ENCODE data around the gene LDAH.

LDAH gene

GRCh38 chr2:20682167-20682920 lies 140.6 kb downstream of the LDAH start:
- Histone ChIP-seq H3K36me3 (ENCODE audit: insufficient read depth, insufficient read length, low read length) (peaks cover 44% of the 10 kb centered on the region), H3K4me3 (ENCODE audit: insufficient read length, low read depth) (no peak overlapping the region), H3K9ac (ENCODE audit: insufficient read length, low read depth) (no peak overlapping the region), H3K9me3 (ENCODE audit: insufficient read depth, low read length) (no peaks in the 10 kb centered on the region), H3K27me3 (ENCODE audit: insufficient read depth, insufficient read length) (no peaks in the 10 kb centered on the region), H3K4me1 (ENCODE audit: insufficient read depth, insufficient read length) (peaks cover 4% of the 10 kb centered on the region)
- DNase-seq (ENCODE audit: low read depth, low spot score): no peak
- TF ChIP-seq SUZ12 (IDR thresholded peaks at IDR 0.05; ENCODE audit: extremely low read depth, insufficient read depth, insufficient read length): no peak

- TF ChIP-seq ZNF274 (IDR thresholded peaks at IDR 0.05; ENCODE audit: low read depth, low read length) (no peak), SUZ12 (IDR thresholded peaks at IDR 0.05; ENCODE audit: extremely low read depth, insufficient read depth, insufficient read length) (no peak), YY1 (IDR thresholded peaks at IDR 0.05; ENCODE audit: insufficient read depth, insufficient read length) (no peak)
- no peak for DNase-seq (ENCODE audit: low read depth, low spot score)
- H3K4me3 ChIP-seq (ENCODE audit: insufficient read length, low read depth): no peak overlapping the region
- H3K27me3 ChIP-seq (ENCODE audit: insufficient read depth, insufficient read length): no peaks in the 10 kb centered on the region
- peaks cover 40% of the 10 kb centered on the region for H3K36me3 ChIP-seq (ENCODE audit: insufficient read depth, insufficient read length, low read length)
- no peaks in the 10 kb centered on the region for H3K9me3 ChIP-seq (ENCODE audit: insufficient read depth, low read length)
- no peak overlapping the region for H3K9ac ChIP-seq (ENCODE audit: insufficient read length, low read depth)
- H3K4me1 ChIP-seq (ENCODE audit: insufficient read depth, insufficient read length): peaks cover 6% of the 10 kb centered on the region
Measured at GRCh38 chr2:20680744-20681375, 142.0 kb downstream of the LDAH start.

- Histone ChIP-seq H3K36me3 (ENCODE audit: insufficient read depth, insufficient read length, low read length) (peaks cover 27% of the 10 kb centered on the region), H3K9me3 (ENCODE audit: insufficient read depth, low read length) (no peaks in the 10 kb centered on the region)
- DNase-seq (ENCODE audit: low read depth, low spot score): no peak
Measured at GRCh38 chr2:20678780-20679179, 144.1 kb downstream of the LDAH start.

GRCh38 chr2:20678086-20678395 lies 144.9 kb downstream of the LDAH start:
- no peak for TF ChIP-seq SUZ12 (IDR thresholded peaks at IDR 0.05; ENCODE audit: extremely low read depth, insufficient read depth, insufficient read length)
- TF ChIP-seq ZNF274 (IDR thresholded peaks at IDR 0.05; ENCODE audit: low read depth, low read length): no peak
- no peak for TF ChIP-seq YY1 (IDR thresholded peaks at IDR 0.05; ENCODE audit: insufficient read depth, insufficient read length)
- Histone ChIP-seq H3K4me1 (ENCODE audit: insufficient read depth, insufficient read length) (peaks cover 13% of the 10 kb centered on the region), H3K36me3 (ENCODE audit: insufficient read depth, insufficient read length, low read length) (peaks cover 22% of the 10 kb centered on the region), H3K9ac (ENCODE audit: insufficient read length, low read depth) (no peak overlapping the region), H3K4me3 (ENCODE audit: insufficient read length, low read depth) (no peak overlapping the region), H3K9me3 (ENCODE audit: insufficient read depth, low read length) (no peaks in the 10 kb centered on the region), H3K27me3 (ENCODE audit: insufficient read depth, insufficient read length) (no peaks in the 10 kb centered on the region)
- DNase-seq (ENCODE audit: low read depth, low spot score): no peak

More at GRCh38 chr2:20678780-20679179, 144.1 kb downstream of the LDAH start:
- Histone ChIP-seq H3K9ac (ENCODE audit: insufficient read length, low read depth) (no peak overlapping the region), H3K4me3 (ENCODE audit: insufficient read length, low read depth) (no peak overlapping the region), H3K4me1 (ENCODE audit: insufficient read depth, insufficient read length) (peaks cover 12% of the 10 kb centered on the region), H3K27me3 (ENCODE audit: insufficient read depth, insufficient read length) (no peaks in the 10 kb centered on the region)
- no peak for TF ChIP-seq ZNF274 (IDR thresholded peaks at IDR 0.05; ENCODE audit: low read depth, low read length)
- no peak for TF ChIP-seq SUZ12 (IDR thresholded peaks at IDR 0.05; ENCODE audit: extremely low read depth, insufficient read depth, insufficient read length)
- TF ChIP-seq YY1 (IDR thresholded peaks at IDR 0.05; ENCODE audit: insufficient read depth, insufficient read length): no peak

- Histone ChIP-seq H3K27me3 (ENCODE audit: insufficient read depth, insufficient read length) (no peaks in the 10 kb centered on the region), H3K36me3 (ENCODE audit: insufficient read depth, insufficient read length, low read length) (peaks cover 16% of the 10 kb centered on the region), H3K9me3 (ENCODE audit: insufficient read depth, low read length) (no peaks in the 10 kb centered on the region), H3K4me3 (ENCODE audit: insufficient read length, low read depth) (no peak overlapping the region), H3K9ac (ENCODE audit: insufficient read length, low read depth) (no peak overlapping the region), H3K4me1 (ENCODE audit: insufficient read depth, insufficient read length) (peaks cover 13% of the 10 kb centered on the region)
- TF ChIP-seq ZNF274 (IDR thresholded peaks at IDR 0.05; ENCODE audit: low read depth, low read length) (no peak), SUZ12 (IDR thresholded peaks at IDR 0.05; ENCODE audit: extremely low read depth, insufficient read depth, insufficient read length) (no peak), YY1 (IDR thresholded peaks at IDR 0.05; ENCODE audit: insufficient read depth, insufficient read length) (no peak)
- DNase-seq (ENCODE audit: low read depth, low spot score): no peak
Measured at GRCh38 chr2:20677301-20678085, 145.4 kb downstream of the LDAH start.

- Histone ChIP-seq H3K9ac (ENCODE audit: insufficient read length, low read depth) (no peak overlapping the region), H3K36me3 (ENCODE audit: insufficient read depth, insufficient read length, low read length) (peaks cover 10% of the 10 kb centered on the region), H3K27me3 (ENCODE audit: insufficient read depth, insufficient read length) (no peaks in the 10 kb centered on the region), H3K9me3 (ENCODE audit: insufficient read depth, low read length) (no peaks in the 10 kb centered on the region), H3K4me3 (ENCODE audit: insufficient read length, low read depth) (no peak overlapping the region), H3K4me1 (ENCODE audit: insufficient read depth, insufficient read length) (peaks cover 14% of the 10 kb centered on the region)
- no peak for DNase-seq (ENCODE audit: low read depth, low spot score)
- TF ChIP-seq YY1 (IDR thresholded peaks at IDR 0.05; ENCODE audit: insufficient read depth, insufficient read length) (no peak), SUZ12 (IDR thresholded peaks at IDR 0.05; ENCODE audit: extremely low read depth, insufficient read depth, insufficient read length) (no peak), ZNF274 (IDR thresholded peaks at IDR 0.05; ENCODE audit: low read depth, low read length) (no peak)
Measured at GRCh38 chr2:20676353-20677215, 146.3 kb downstream of the LDAH start.

Measured in NT2/D1 (cell line).